ENCODE data around the gene CASP10. TPM values are rescaled to one million over a fixed set of nuclear protein-coding genes. Genes with fewer than 3 reads are reported as not detected.
"Not testable (repeated sequence)": the region's sequence is repeated elsewhere in the genome, so short reads cannot be mapped to it uniquely, and the experiment has no call there.

CASP10 gene
- polyA plus RNA-seq, 1 experiment, result 0.83 TPM

DNA sequence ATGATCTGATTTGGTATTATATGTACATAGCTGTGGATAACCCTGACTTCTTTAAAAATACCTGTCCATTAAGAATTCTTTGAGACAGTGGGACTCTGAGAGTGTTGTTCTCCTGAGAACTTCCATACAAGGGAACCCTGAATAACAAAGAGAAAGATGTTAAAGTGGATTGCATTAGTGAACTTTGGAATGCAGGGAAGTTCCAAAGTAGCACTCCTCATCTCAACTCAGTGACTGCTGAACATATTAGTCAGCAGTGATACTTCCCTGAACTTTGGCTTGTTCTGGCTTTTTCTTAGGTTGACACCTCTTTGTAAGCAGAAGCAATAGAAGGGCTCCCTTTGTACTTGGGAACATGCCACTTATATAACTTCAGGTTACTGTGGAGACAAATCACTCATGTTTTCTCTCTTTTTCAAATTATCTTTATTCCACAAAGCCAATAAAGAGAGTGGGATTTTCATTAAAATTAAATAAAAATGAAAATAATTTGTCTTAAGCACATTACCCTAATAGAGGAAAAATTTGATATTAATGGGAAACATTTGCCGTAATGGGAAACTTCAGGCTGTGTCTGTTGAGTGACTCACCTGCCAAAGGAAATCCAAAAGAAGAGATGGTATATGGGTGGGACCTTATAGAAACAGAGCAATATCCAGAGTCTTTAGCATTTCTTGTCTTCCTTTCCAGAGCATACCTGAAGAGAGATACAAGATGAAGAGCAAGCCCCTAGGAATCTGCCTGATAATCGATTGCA is 33.7 kb upstream of the CASP10 start:
- Histone ChIP-seq H3K4me3 (ENCODE audit: low read depth, low read length) (no peak overlapping the region), H3K36me3 (ENCODE audit: control insufficient read depth, insufficient read depth, low read length) (peaks cover 8% of the 10 kb centered on the region), H3K27me3 (ENCODE audit: control insufficient read depth, insufficient read depth, low read length) (no peaks in the 10 kb centered on the region)
- TF ChIP-seq, protein P1, sequence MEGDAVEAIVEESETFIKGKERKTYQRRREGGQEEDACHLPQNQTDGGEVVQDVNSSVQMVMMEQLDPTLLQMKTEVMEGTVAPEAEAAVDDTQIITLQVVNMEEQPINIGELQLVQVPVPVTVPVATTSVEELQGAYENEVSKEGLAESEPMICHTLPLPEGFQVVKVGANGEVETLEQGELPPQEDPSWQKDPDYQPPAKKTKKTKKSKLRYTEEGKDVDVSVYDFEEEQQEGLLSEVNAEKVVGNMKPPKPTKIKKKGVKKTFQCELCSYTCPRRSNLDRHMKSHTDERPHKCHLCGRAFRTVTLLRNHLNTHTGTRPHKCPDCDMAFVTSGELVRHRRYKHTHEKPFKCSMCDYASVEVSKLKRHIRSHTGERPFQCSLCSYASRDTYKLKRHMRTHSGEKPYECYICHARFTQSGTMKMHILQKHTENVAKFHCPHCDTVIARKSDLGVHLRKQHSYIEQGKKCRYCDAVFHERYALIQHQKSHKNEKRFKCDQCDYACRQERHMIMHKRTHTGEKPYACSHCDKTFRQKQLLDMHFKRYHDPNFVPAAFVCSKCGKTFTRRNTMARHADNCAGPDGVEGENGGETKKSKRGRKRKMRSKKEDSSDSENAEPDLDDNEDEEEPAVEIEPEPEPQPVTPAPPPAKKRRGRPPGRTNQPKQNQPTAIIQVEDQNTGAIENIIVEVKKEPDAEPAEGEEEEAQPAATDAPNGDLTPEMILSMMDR (IDR thresholded peaks at IDR 0.05; ENCODE audit: insufficient read depth, low read depth, low read length), result no peak
- CTCF ChIA-PET, result interaction anchor here (1.0 to 1.1 kb wide), 2 partner anchors 9 kb away, joined by 3 to 6 read pairs; no protein-coding TSS in a partner anchor
- POLR2A ChIA-PET, result interaction anchor here (1.2 kb wide), 1 partner anchor 34 kb away, joined by 3 read pairs; no protein-coding TSS in a partner anchor
- peak; percentile 73 for DNase-seq (ENCODE audit: low read depth)

DNA sequence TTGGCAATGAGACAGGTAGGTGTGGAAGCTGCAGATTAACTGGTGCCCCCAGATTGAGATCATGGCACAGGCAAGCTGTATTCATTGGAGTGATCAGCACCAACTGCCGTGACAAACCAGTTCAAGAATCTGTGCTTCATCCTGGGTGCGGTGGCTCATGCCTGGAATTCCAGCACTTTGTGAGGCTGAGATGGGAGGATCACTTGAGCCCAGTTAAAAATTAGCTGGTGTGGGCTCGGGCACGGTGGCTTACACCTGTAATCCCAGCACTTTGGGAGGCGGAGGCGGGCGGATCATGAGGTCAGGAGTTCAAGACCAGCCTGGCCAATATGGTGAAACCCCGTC is 33.1 kb upstream of the CASP10 start:
- POLR2A ChIA-PET, result interaction anchor here (0.6 kb wide), 1 partner anchor 331 kb away, joined by 3 read pairs; no protein-coding TSS in a partner anchor
- CTCF ChIA-PET, result interaction anchor here (1.1 kb wide), 1 partner anchor 8 kb away, joined by 3 read pairs; no protein-coding TSS in a partner anchor
- DNase-seq (ENCODE audit: low read depth), result not testable (repeated sequence)

DNA sequence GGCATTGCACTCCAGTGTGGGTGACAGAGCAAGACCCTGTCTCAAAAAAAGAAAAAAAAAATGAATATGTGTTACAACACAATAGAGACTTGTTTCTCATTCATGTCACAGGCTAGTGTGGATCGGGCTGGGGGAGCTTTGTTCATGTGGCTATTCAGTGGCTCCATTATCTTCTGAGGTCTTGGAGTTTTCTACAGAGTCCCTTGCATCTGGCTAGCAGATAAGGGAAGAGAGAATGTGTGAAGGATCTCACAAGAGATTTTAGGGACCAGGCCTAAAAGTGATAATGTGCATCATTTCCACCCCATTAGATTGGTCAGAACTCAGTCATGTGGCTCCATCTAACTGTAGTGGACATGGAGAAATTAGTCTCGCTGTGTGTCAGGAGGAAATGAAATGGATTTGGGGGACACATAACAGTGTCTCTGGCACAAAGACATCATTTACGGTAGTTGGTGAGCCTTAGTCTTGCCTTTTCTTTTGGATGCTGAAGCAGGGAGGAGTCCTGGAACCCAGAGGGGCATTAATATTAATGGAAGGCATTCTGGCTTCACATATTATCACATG is 32.4 kb upstream of the CASP10 start:
- H3K4me3 ChIP-seq (ENCODE audit: low read depth, low read length), result no peak overlapping the region
- POLR2A ChIA-PET, result interaction anchor here (0.6 kb wide), 1 partner anchor 332 kb away, joined by 3 read pairs; no protein-coding TSS in a partner anchor
- TF ChIP-seq, protein P1 (IDR thresholded peaks at IDR 0.05; ENCODE audit: insufficient read depth, low read depth, low read length), result no peak

More for the DNA sequence above, 33.1 kb upstream of the CASP10 start:
- not testable (repeated sequence) for H3K4me3 ChIP-seq (ENCODE audit: low read depth, low read length); H3K36me3 ChIP-seq (ENCODE audit: control insufficient read depth, insufficient read depth, low read length); H3K27me3 ChIP-seq (ENCODE audit: control insufficient read depth, insufficient read depth, low read length)

DNA sequence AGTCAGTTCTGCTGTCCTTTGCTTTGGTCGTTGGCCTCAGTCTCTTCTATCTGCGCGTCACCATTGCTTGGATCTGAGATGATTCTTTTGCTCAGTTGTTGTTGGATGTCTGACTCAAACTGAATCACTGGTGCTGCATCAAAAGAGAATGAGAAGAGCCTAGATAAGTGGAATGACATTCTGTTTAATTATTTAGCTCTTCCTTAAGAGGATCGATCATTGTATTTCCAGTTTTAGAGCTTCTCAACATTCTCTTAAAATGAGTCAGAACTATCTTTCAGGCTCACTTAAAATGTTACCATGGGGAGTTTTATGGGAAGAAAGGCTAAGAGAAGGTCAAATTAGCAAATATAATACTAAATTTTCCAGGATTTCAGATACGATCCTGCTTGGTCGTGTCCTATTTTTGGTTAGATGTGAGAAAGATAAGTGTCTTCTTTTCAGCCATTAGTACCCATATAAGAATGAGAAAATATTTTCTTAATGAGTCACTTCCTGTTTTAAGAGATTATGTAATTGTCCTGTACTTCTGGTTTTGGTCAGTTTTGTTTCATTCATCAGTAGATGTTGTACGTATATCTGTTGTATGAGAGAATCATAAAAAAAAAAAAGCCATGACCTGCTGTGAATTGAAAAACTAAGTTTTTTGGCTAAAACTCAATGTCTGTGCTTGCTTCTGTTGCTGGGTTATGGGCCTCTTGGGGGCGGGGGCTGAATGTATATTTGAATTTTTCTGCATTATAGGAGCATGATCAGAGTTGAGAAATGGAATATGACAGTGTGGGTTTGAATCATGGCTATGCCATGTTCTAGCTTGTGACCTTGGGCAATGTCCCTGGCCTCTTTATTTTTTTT is 31.6 kb upstream of the CASP10 start:
- ChIA-PET POLR2A (no interaction called here), CTCF (interaction anchor here (1.2 to 1.5 kb wide), 2 partner anchors 25 to 34 kb away, joined by 3 to 4 read pairs; no protein-coding TSS in a partner anchor)
- Histone ChIP-seq H3K36me3 (ENCODE audit: control insufficient read depth, insufficient read depth, low read length) (peaks cover 10% of the 10 kb centered on the region), H3K27me3 (ENCODE audit: control insufficient read depth, insufficient read depth, low read length) (no peaks in the 10 kb centered on the region), H3K4me3 (ENCODE audit: low read depth, low read length) (no peak overlapping the region)
- DNase-seq (ENCODE audit: low read depth), result peak; percentile 90
- TF ChIP-seq, protein P1 (IDR thresholded peaks at IDR 0.05; ENCODE audit: insufficient read depth, low read depth, low read length), result no peak

More for the DNA sequence above, 32.4 kb upstream of the CASP10 start:
- Histone ChIP-seq H3K27me3 (ENCODE audit: control insufficient read depth, insufficient read depth, low read length) (no peaks in the 10 kb centered on the region), H3K36me3 (ENCODE audit: control insufficient read depth, insufficient read depth, low read length) (peaks cover 9% of the 10 kb centered on the region)
- CTCF ChIA-PET, result interaction anchor here (0.6 to 1.5 kb wide), 4 partner anchors 7 to 316 kb away, joined by 3 to 5 read pairs (median 4); no protein-coding TSS in a partner anchor
- DNase-seq (ENCODE audit: low read depth), result no peak

DNA sequence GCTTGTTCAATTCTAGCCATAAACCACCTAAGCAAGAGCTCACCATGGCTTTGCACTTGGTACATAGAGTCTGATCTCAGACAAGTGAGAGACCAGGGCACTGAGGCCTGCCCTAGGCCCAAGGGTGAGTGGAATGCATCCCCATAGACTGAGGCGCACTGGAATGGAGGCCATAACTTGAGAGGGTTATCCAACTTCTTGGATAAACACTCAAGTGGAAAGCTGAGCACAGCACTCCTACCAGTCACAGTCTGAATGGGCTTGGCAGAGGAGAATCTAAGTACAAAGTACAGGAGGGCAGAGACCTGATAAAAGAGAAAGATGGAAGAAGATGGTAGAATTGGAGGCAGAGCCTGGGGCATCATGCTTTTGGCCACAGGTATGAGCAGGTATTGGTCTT is 30.4 kb upstream of the CASP10 start:
- no peaks in the 10 kb centered on the region for H3K27me3 ChIP-seq (ENCODE audit: control insufficient read depth, insufficient read depth, low read length)
- TF ChIP-seq, protein P1 (IDR thresholded peaks at IDR 0.05; ENCODE audit: insufficient read depth, low read depth, low read length), result no peak
- DNase-seq (ENCODE audit: low read depth), result no peak
- ChIA-PET POLR2A (no interaction called here), CTCF (interaction anchor here (0.9 to 1.0 kb wide), 3 partner anchors 25 to 247 kb away, joined by 3 to 6 read pairs (median 3); no protein-coding TSS in a partner anchor)
- no peak overlapping the region for H3K4me3 ChIP-seq (ENCODE audit: low read depth, low read length)
- peaks cover 11% of the 10 kb centered on the region for H3K36me3 ChIP-seq (ENCODE audit: control insufficient read depth, insufficient read depth, low read length)

Measured in BJ (cell line).